ENCODE data around the gene CAV2. TPM values are rescaled to one million over a fixed set of nuclear protein-coding genes. Genes with fewer than 3 reads are reported as not detected.

Gene CAV2
- total and polyA plus RNA-seq, 9 of the 15 experiments (the other 6 are each of a cell fraction or from before 2014, with no cell fraction given): 16.1 to 137 (median 38.3) TPM

- TF ChIP-seq TGIF2 (CRISPR knock-in tag; IDR thresholded peaks at IDR 0.05) (no peak), OTX1 (CRISPR knock-in tag; IDR thresholded peaks at IDR 0.05) (0 out of 2 replicates have a peak, but pooled peaks have one; percentile 25), ZBTB1 (CRISPR knock-in tag; IDR thresholded peaks at IDR 0.05; ENCODE audit: borderline replicate concordance, low read depth) (0 out of 2 replicates have a peak, but pooled peaks have one; percentile 64), L3MBTL2 (IDR thresholded peaks at IDR 0.05) (peak; percentile 85), CBFA2T3 (IDR thresholded peaks at IDR 0.05) (peak; percentile 52), HSF4 (CRISPR knock-in tag; IDR thresholded peaks at IDR 0.05; ENCODE audit: borderline replicate concordance) (no peak), ZNF766 (CRISPR knock-in tag; conservative IDR thresholded peaks at IDR 0.05) (0 out of 2 replicates have a peak, but pooled peaks have one; percentile 18), KLF16 (IDR thresholded peaks at IDR 0.05) (0 out of 2 replicates have a peak, but pooled peaks have one; percentile 15), ZNF280A (IDR thresholded peaks at IDR 0.05; ENCODE audit: low read depth, partially characterized antibody) (no peak), HIVEP1 (CRISPR knock-in tag; IDR thresholded peaks at IDR 0.05) (no peak), NFRKB (IDR thresholded peaks at IDR 0.05; ENCODE audit: low read depth) (no peak), ZNF133 (CRISPR knock-in tag; IDR thresholded peaks at IDR 0.05) (no peak), CREB1 (IDR thresholded peaks at IDR 0.05) (no peak; the same call in 1 of the 2 replicates), CREB1 (CRISPR knock-in tag; IDR thresholded peaks at IDR 0.05) (peak; percentile 36; the same call in 1 of the 2 replicates), PPARD (CRISPR knock-in tag; IDR thresholded peaks at IDR 0.05) (no peak), MIER1 (IDR thresholded peaks at IDR 0.05; ENCODE audit: low read depth) (no peak), MEIS2 (IDR thresholded peaks at IDR 0.05; ENCODE audit: partially characterized antibody) (no peak), ZNF41 (CRISPR knock-in tag; conservative IDR thresholded peaks at IDR 0.05) (peak; percentile 50; the same call in 1 of the 2 replicates), TCF3 (CRISPR knock-in tag; IDR thresholded peaks at IDR 0.05) (peak; percentile 35)
- TF ChIP-seq, protein P1, sequence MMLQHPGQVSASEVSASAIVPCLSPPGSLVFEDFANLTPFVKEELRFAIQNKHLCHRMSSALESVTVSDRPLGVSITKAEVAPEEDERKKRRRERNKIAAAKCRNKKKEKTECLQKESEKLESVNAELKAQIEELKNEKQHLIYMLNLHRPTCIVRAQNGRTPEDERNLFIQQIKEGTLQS (IDR thresholded peaks at IDR 0.05): 0 out of 2 replicates have a peak, but pooled peaks have one; percentile 8
- TF ChIP-seq, protein P1 (CRISPR knock-in tag; conservative IDR thresholded peaks at IDR 0.05): no peak
- TF ChIP-seq, protein P2, sequence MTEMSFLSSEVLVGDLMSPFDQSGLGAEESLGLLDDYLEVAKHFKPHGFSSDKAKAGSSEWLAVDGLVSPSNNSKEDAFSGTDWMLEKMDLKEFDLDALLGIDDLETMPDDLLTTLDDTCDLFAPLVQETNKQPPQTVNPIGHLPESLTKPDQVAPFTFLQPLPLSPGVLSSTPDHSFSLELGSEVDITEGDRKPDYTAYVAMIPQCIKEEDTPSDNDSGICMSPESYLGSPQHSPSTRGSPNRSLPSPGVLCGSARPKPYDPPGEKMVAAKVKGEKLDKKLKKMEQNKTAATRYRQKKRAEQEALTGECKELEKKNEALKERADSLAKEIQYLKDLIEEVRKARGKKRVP (CRISPR knock-in tag; IDR thresholded peaks at IDR 0.05): no peak
Measured at GRCh38 chr7:116525913-116526861, 26.6 kb downstream of the CAV2 start (continued).

Data from K562 (cell line).